Retinal pigment epithelial cell (primary cell): Measurements from ENCODE around the gene DENND4C.

Source experiments
- DNase-seq: peaks from one replicate; pipeline ENCODE4 v3.0.0-alpha.2; 2010; ENCODE audit warnings: low read depth
- H3K4me3 ChIP-seq: 2 replicates; pipeline ENCODE4 v1.5.1; 2011; ENCODE audit warnings: mild to moderate bottlenecking, low read length, control low read depth, moderate library complexity
- CTCF ChIP-seq: conservative IDR thresholded peaks from 2 replicates; pipeline ENCODE4 v1.5.1; 2011; ENCODE audit warnings: low read depth, low read length, control low read depth, inconsistent platforms

DENND4C gene

GRCh38 chr9:19270421-19270949 is 40.0 kb downstream of the DENND4C start:
- TF ChIP-seq CTCF, result no peak
- no peak overlapping the region for H3K4me3 ChIP-seq
- no peak for DNase-seq

- no peak for DNase-seq
- H3K4me3 ChIP-seq, result no peak overlapping the region
- TF ChIP-seq CTCF, result no peak
Measured at GRCh38 chr9:19271081-19271480, 40.6 kb downstream of the DENND4C start.

DNA sequence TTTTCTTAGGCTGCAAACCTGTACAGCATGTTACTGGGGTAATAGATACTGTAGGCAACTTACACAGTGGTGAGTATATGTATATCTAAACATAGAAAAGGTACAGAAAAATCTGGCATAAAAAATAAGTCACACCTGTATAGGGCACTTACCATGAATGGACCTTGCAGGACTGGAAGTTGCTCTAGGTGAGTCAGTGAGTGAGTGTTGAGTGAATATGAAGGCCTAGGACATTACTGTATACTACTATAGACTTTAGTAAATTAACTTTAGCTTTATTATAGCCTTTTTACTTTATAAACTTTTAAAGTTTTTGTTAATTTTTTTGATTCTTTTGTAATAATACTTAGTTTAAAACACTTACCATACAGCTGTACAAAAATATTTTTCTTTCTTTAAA is 51.3 kb downstream of the DENND4C start:
- no peak for DNase-seq
- TF ChIP-seq CTCF, result no peak
- no peak overlapping the region for H3K4me3 ChIP-seq

DNA sequence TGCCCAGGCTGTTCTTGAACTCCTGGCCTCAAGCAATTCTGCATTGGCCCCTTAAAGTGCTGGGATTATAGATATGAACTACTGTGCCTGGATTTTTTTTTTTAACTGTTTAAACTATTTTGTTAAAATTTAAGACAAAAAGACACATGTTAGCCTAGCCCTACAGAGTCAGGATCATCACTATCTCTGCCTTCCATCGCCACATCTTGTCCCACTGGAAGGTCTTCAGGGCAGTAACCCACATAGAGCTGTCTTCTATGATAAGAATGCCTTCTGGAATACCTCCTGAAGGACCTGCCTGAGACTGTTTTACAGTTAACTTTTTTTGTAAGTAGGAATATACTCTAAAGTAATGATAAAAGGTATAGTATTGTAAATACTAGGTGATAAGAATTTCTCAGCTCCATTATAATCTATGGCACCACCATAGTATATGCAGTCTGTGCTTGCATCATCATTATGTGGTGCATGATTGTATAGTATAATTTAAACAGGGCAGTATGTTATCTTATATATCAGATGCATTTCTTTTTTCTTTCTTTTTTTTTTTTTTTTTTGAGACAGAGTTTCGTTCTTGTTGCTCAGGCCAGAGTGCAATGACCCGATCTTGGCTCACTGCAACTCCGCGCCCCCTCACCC is 52.7 kb downstream of the DENND4C start:
- no peak overlapping the region for H3K4me3 ChIP-seq
- no peak for TF ChIP-seq CTCF
- no peak for DNase-seq

DNA sequence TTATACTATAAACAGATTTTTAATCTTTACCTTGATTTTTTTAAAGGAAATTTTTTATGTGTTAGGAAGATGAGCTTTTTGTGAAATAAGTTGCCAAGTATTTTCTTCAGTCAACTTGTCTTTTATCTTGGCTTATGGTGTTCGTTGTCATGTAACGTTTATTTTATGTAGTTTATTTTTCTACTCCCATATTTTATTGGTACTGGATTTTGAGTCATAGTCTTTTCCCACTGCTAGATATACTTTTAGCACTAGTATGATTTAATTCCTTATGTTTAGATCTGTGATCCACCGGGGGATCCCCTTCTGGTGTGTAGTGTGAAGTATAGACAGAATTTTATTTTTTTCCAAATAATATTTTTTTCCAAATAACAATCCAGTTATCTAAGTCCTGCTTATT is 54.2 kb downstream of the DENND4C start:
- no peak for DNase-seq
- H3K4me3 ChIP-seq, result no peak overlapping the region
- TF ChIP-seq CTCF, result no peak

DNA sequence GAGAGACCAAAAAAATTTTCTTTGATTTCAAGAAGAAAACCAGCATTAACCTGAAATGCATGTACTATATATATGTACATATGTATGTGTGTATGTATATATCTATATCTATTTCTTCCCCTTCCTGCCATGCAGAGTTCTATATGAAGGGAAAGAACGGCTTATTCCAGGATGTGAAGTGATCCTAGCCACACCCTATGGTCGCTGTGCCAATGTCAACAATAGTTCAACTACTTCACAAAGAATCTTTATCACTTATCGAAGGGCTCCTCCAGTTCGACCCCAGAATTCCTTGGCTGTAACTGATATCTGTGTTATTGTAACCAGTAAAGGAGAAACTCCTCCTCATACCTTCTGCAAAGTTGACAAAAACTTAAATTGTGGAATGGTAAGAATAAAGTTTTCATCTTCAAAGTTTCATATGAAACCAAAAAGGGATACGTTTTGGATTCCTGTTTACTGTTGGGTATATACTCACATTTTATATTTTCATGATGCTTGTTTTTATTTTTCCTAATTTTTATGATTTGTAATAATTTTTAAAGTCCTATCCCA is 56.2 kb downstream of the DENND4C start:
- H3K4me3 ChIP-seq, result no peak overlapping the region
- no peak for TF ChIP-seq CTCF
- DNase-seq, result no peak

GRCh38 chr9:19288081-19288480 is 57.6 kb downstream of the DENND4C start:
- TF ChIP-seq CTCF, result no peak
- no peak overlapping the region for H3K4me3 ChIP-seq
- DNase-seq, result no peak
